Endothelial cell of umbilical vein (primary cell): Measurements from ENCODE around the gene POLR2E. TPM values are rescaled to one million over a fixed set of nuclear protein-coding genes. Genes with fewer than 3 reads are reported as not detected.

Experiments
- BruUV-seq: library from RNA; stranded (reverse); fragments of 400-500 nt; replicated peaks from 2 replicates; lab custom pipeline; 2021; lab: Mats Ljungman, UMichigan
- CTCF ChIA-PET: fragments of 300-600, 350-600 bp; sonication (Branson Sonifier 250); formaldehyde crosslinking; loops from one replicate; lab custom pipeline; 2021; ENCODE audit warnings: antibody characterized with exemption, inconsistent platforms; lab: Charles Lee
- POLR2A ChIA-PET: fragments of 300-600, 350-600 bp; sonication (Branson Sonifier 250); formaldehyde crosslinking; loops from one replicate; lab custom pipeline; 2021; ENCODE audit warnings: antibody characterized with exemption, inconsistent platforms; lab: Charles Lee
- DNase-seq: peaks from one replicate; pipeline ENCODE4 v3.0.0-alpha.2; 2011; ENCODE audit warnings: low read depth, low spot score
- FAIRE-seq: peaks from 2 replicates; lab custom pipeline; 2011; peaks lifted over from hg19 to GRCh38; lab: Jason Lieb, UNC
- H2AFZ ChIP-seq: 2 replicates; pipeline ENCODE4 v1.6.0; 2012; ENCODE audit warnings: low read depth, low read length, control low read depth, inconsistent platforms
- H3K27ac ChIP-seq: 2 replicates; pipeline ENCODE4 v1.5.1; 2011; ENCODE audit warnings: low read depth, mild to moderate bottlenecking, control low read depth, low read length, moderate library complexity; ENCODE audit not compliant: insufficient read depth
- H3K27me3 ChIP-seq, 2 experiments: 2 replicates each; pipeline versions ENCODE4 v1.6.0 to v1.6.1; 2011; ENCODE audit warnings: low read length in 2 of 2, mixed read lengths in 1 of 2; ENCODE audit not compliant: control insufficient read depth in 2 of 2, insufficient read depth in 2 of 2
- H3K36me3 ChIP-seq, 2 experiments: 2 replicates in 1 of 2; 3 replicates in 1 of 2; pipeline ENCODE4 v1.5.1; 2011; ENCODE audit warnings: low read length in 2 of 2, mild to moderate bottlenecking in 1 of 2, moderate library complexity in 1 of 2; ENCODE audit not compliant: control insufficient read depth in 2 of 2, insufficient read depth in 2 of 2; ENCODE audit errors: extremely low read depth in 1 of 2
- H3K4me1 ChIP-seq: 3 replicates; pipeline ENCODE4 v1.5.1; 2011; ENCODE audit warnings: mild to moderate bottlenecking, low read length; ENCODE audit not compliant: control insufficient read depth, insufficient read depth; ENCODE audit errors: extremely low read depth
- H3K4me2 ChIP-seq: 2 replicates; pipeline ENCODE4 v1.6.1; 2011; ENCODE audit warnings: low read length, control low read depth, mixed read lengths; ENCODE audit not compliant: insufficient read depth
- H3K4me3 ChIP-seq, 3 experiments: fragments of 200-600 bp in 1 of 3; sonication (generic), shearing (Covaris generic) in 1 of 3; replicated peaks in 1 of 3; 2 replicates each; pipeline ENCODE4 v1.5.1; 2011 to 2016; ENCODE audit warnings: control low read depth in 3 of 3, low read length in 3 of 3, mild to moderate bottlenecking in 2 of 3, inconsistent platforms in 1 of 3, low read depth in 1 of 3, moderate library complexity in 1 of 3; ENCODE audit not compliant: insufficient read depth in 1 of 3
- H3K79me2 ChIP-seq: 2 replicates; pipeline ENCODE4 v1.6.0; 2012; ENCODE audit warnings: low read length, inconsistent platforms; ENCODE audit not compliant: control insufficient read depth, insufficient read depth
- H3K9ac ChIP-seq: replicated peaks from 2 replicates; pipeline ENCODE3; 2011; ENCODE audit warnings: low read length, control low read depth; ENCODE audit not compliant: insufficient read depth; ENCODE audit errors: extremely low read depth
- H3K9me1 ChIP-seq: replicated peaks from 3 replicates; pipeline ENCODE4 v1.6.0; 2011; ENCODE audit warnings: mild to moderate bottlenecking, low read length; ENCODE audit not compliant: control insufficient read depth, insufficient read depth; ENCODE audit errors: extremely low read depth
- H3K9me3 ChIP-seq: replicated peaks from 2 replicates; pipeline ENCODE4 v1.5.1; 2012; ENCODE audit warnings: low read length, inconsistent platforms; ENCODE audit not compliant: control insufficient read depth, insufficient read depth
- H4K20me1 ChIP-seq: replicated peaks from 2 replicates; pipeline ENCODE3; 2011; ENCODE audit warnings: mild to moderate bottlenecking, low read length; ENCODE audit not compliant: control insufficient read depth, insufficient read depth; ENCODE audit errors: extremely low read depth
- FOS ChIP-seq: IDR thresholded peaks from 2 replicates; pipeline ENCODE4 v1.6.1; 2011; ENCODE audit warnings: mild to moderate bottlenecking, low read length, moderate library complexity, borderline replicate concordance; ENCODE audit not compliant: insufficient read depth
- GATA2 ChIP-seq: IDR thresholded peaks from 2 replicates; pipeline ENCODE4 v1.7.0; 2011; ENCODE audit warnings: low read depth, mild to moderate bottlenecking, moderate library complexity, mixed read lengths, low read length; ENCODE audit not compliant: insufficient read length, insufficient read depth
- JUN ChIP-seq: IDR thresholded peaks from 2 replicates; pipeline ENCODE4 v1.6.1; 2011; ENCODE audit warnings: borderline replicate concordance, low read depth; ENCODE audit not compliant: insufficient read length, insufficient read depth
- POLR2A ChIP-seq: IDR thresholded peaks from 2 replicates; pipeline ENCODE4 v1.6.1; 2012; ENCODE audit warnings: low read depth, mild to moderate bottlenecking, control low read depth, low read length
- POLR2AphosphoS5 ChIP-seq: IDR thresholded peaks from 2 replicates; pipeline ENCODE4 v1.6.1; 2012; ENCODE audit warnings: low read depth, mild to moderate bottlenecking, control low read depth, low read length, moderate library complexity; ENCODE audit not compliant: insufficient read depth
- dilution Hi-C: fragments of 300-500 bp; cut with MboI; formaldehyde crosslinking; loops from one replicate; pipeline ENCODE4 v1.15.0; 2019; ENCODE audit warnings: low sequenced_read_pairs; ENCODE audit not compliant: extremely low pct_ligation_motif_present
- intact Hi-C: fragments of 100-400 bp; cut with micrococcal nuclease; formaldehyde crosslinking; loops from one replicate; pipeline ENCODE4 v1.10.0; 2022
- polyA plus RNA-seq, 4 experiments: library from polyadenylated mRNA; depleted of rRNA in 3 of 4; stranded (reverse) in 3 of 4; unstranded in 1 of 4; fragments of >200 nt; gene quantifications; 2 replicates each; pipeline versions ENCODE4 v1.2.1 to v1.2.3, GENCODE V29; 2011 to 2012; ENCODE audit warnings: missing spikeins in 1 of 4
- total RNA-seq: library from RNA; stranded (reverse); gene quantifications from 2 replicates; pipeline ENCODE4 v1.2.3, GENCODE V29; 2021
- TF ChIP-seq, protein P1 (sequence below): IDR thresholded peaks from 2 replicates; pipeline ENCODE4 v1.6.1; 2011; ENCODE audit not compliant: insufficient read depth, insufficient read length
- TF ChIP-seq, protein P2 (sequence below), 2 donors: IDR thresholded peaks; 1 replicate in 1 of 2; 2 replicates in 1 of 2; pipeline ENCODE4 v1.5.1; 2011; ENCODE audit warnings: low read length in 2 of 2, mild to moderate bottlenecking in 2 of 2, moderate library complexity in 2 of 2, control low read depth in 1 of 2, inconsistent platforms in 1 of 2, low read depth in 1 of 2; ENCODE audit not compliant: insufficient read depth in 1 of 2; ENCODE audit errors: extremely low read depth in 1 of 2

Gene POLR2E
- total and polyA plus RNA-seq, 2 donors (not counting 3 experiments of a cell fraction or from before 2014, with no cell fraction given): 272 to 344 TPM

DNA sequence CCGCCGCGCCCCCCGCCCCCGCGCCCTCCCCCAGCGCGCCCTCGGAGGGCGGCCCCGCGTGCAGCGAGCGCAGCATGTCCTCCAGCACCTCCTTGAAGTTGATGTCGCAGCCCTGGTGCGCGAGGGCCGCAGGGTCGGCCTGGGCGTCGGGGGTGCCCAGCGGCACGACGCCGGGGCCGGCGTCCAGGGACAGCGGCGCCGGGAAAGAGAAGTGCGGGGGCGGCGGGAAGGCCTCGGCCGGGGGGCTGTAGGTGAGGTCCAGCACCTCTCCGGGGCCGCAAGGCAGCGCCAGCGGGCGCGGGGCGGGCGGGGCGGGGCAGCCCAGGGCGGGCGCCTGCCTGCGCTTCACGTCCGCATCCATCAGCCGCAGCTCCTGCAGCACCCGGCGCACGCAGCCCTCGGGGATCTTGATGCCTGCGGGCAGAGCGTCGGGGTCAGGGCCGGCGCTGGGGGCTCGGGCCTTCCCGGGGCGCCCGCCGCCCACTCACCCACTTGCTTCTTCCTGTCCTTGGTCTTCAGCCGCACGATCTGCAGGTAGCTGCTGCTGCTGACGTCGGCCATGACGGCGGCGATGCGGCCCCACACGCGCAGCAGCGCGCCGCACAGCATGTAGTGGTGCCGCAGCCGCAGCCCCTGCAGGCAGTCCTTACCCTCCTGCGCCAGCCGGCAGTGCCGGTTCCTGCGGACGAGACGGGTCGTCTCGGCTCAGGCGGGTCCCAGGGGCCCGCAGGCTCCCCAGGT, 13.3 kb upstream of the POLR2E start:
- no peak for DNase-seq
- H3K9ac ChIP-seq: no peak overlapping the region
- no peaks in the 10 kb centered on the region for H4K20me1 ChIP-seq
- no peak overlapping the region for H2AFZ ChIP-seq
- TF ChIP-seq POLR2AphosphoS5 (peak; percentile 39), GATA2 (no peak)
- TF ChIP-seq, protein P1, sequence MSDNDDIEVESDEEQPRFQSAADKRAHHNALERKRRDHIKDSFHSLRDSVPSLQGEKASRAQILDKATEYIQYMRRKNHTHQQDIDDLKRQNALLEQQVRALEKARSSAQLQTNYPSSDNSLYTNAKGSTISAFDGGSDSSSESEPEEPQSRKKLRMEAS: no peak
- no peaks in the 10 kb centered on the region for H3K9me3 ChIP-seq
- no peaks in the 10 kb centered on the region for H3K27me3 ChIP-seq
- H3K9me1 ChIP-seq: no peaks in the 10 kb centered on the region
- peaks cover 5% of the 10 kb centered on the region for H3K4me1 ChIP-seq
- no TSS peak for BruUV-seq
- H3K79me2 ChIP-seq: peaks cover 18% of the 10 kb centered on the region
- dilution Hi-C loops (no loop called here), intact Hi-C loops (loop anchor here (10.0 kb wide), 1 partner anchor 174 kb away; no protein-coding TSS in a partner anchor)
- H3K27ac ChIP-seq: no peak overlapping the region
- POLR2A ChIA-PET: no interaction called here
- no peak overlapping the region for H3K4me3 ChIP-seq
- CTCF ChIA-PET: no interaction called here
- no peak overlapping the region for H3K4me2 ChIP-seq
- FAIRE-seq: no peak
- peaks cover 11 to 34% of the 10 kb centered on the region in 2 experiments for H3K36me3 ChIP-seq

DNA sequence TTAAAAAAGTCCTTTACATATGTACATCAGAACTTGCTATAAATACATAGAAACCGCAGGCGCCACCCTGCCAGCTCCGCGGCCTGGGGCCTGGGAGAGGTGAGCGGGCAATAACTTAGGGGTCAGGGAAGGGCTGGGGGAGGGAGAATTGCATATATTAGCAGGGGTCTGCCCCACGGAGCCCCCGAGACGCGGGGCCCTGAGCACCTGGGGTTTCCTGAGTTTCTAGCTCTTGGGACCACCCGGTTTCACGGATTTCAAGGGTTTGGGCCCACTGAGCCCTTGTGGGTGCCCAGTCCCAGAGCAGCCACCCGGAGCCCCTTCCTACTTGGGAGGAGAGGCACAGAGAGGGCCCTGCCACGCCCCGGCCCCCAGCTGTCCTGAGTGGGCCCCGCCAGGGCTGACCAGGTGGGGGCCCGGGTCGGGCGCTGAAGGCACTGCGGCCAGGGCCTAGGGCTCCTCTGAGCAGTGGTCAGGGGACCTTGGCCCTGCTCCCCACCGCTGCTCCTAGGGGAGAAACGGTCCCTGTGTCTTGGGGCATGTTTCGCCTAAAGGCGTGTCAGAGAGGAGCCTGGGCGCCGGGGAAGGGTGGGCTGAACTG, 12.6 kb upstream of the POLR2E start:
- BruUV-seq: no TSS peak
- Histone ChIP-seq H3K27ac (no peak overlapping the region), H3K4me2 (no peak overlapping the region), H3K79me2 (peaks cover 18% of the 10 kb centered on the region), H3K4me1 (peaks cover 12% of the 10 kb centered on the region), H3K9ac (no peak overlapping the region), H3K9me1 (no peaks in the 10 kb centered on the region), H3K4me3 (no peak overlapping the region), H3K27me3 (no peaks in the 10 kb centered on the region), H2AFZ (no peak overlapping the region), H4K20me1 (no peaks in the 10 kb centered on the region), H3K36me3 (peaks cover 11 to 33% of the 10 kb centered on the region in 2 experiments), H3K9me3 (no peaks in the 10 kb centered on the region)
- TF ChIP-seq POLR2AphosphoS5 (no peak), POLR2A (no peak), FOS (no peak), JUN (no peak)
- TF ChIP-seq, protein P2, sequence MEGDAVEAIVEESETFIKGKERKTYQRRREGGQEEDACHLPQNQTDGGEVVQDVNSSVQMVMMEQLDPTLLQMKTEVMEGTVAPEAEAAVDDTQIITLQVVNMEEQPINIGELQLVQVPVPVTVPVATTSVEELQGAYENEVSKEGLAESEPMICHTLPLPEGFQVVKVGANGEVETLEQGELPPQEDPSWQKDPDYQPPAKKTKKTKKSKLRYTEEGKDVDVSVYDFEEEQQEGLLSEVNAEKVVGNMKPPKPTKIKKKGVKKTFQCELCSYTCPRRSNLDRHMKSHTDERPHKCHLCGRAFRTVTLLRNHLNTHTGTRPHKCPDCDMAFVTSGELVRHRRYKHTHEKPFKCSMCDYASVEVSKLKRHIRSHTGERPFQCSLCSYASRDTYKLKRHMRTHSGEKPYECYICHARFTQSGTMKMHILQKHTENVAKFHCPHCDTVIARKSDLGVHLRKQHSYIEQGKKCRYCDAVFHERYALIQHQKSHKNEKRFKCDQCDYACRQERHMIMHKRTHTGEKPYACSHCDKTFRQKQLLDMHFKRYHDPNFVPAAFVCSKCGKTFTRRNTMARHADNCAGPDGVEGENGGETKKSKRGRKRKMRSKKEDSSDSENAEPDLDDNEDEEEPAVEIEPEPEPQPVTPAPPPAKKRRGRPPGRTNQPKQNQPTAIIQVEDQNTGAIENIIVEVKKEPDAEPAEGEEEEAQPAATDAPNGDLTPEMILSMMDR (IDR thresholded peaks at IDR 0.05; ENCODE audit: extremely low read depth in 1 of 2, insufficient read depth in 1 of 2, low read depth in 1 of 2, low read length in 2 of 2): no peak
- TF ChIP-seq, protein P1: no peak
- dilution Hi-C loops: no loop called here
- intact Hi-C loops: loop anchor here (10.0 kb wide), 1 partner anchor 173 kb away; no protein-coding TSS in a partner anchor
- ChIA-PET CTCF (interaction anchor here (1.2 kb wide), 1 partner anchor 37 kb away, joined by 3 read pairs; no protein-coding TSS in a partner anchor), POLR2A (no interaction called here)
- FAIRE-seq (no peak), DNase-seq (no peak)
